ENCODE measurements around the gene CFH. TPM values are rescaled to one million over a fixed set of nuclear protein-coding genes. Genes with fewer than 3 reads are reported as not detected.

Gene CFH
- total RNA-seq, 2 donors from 2014 or later = not detected

DNA sequence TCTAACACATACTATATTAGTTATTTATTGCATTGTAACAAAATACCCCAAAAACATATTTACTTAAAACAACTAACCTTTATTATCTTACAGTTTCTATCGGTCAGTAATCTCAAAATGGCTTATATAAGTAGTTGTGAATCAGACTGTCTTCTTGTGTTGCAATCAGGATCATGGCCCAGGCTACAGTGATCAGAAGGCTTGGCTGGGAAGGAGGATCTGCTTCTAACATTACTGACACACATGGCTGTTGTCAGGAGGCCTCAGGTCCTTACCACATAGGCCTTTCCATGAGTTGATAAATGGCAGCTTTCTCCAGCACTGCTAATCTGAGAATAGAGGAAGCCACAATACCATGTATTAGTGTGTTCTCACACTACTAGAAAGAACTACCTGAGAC is 33.7 kb downstream of the CFH start:
- Mint-ChIP-seq H3K27ac (no peak overlapping the region), H3K4me1 (peaks cover 2% of the 10 kb centered on the region), H3K4me3 (no peak overlapping the region), H3K9me3 (no peaks in the 10 kb centered on the region), H3K36me3 (ENCODE audit: low read depth) (no peaks in the 10 kb centered on the region), H3K27me3 (ENCODE audit: insufficient read depth) (no peaks in the 10 kb centered on the region)
- no peak overlapping the region for H3K9ac ChIP-seq (ENCODE audit: extremely low read depth, low read length, poor library complexity, severe bottlenecking)
- no peak for DNase-seq
- 87% methylated on average over 1 of the region's 1 CpG; no CpG with 5 or more reads in 1 of the 2 experiments for WGBS, 2 experiments (ENCODE audit: insufficient coverage in 1 of 2, insufficient read length in 1 of 2)
- no peak overlapping the region for H3K27ac ChIP-seq (ENCODE audit: low read depth, low read length)
- no peak overlapping the region for H3K4me3 ChIP-seq (ENCODE audit: low read length)
- TF ChIP-seq, protein P1, sequence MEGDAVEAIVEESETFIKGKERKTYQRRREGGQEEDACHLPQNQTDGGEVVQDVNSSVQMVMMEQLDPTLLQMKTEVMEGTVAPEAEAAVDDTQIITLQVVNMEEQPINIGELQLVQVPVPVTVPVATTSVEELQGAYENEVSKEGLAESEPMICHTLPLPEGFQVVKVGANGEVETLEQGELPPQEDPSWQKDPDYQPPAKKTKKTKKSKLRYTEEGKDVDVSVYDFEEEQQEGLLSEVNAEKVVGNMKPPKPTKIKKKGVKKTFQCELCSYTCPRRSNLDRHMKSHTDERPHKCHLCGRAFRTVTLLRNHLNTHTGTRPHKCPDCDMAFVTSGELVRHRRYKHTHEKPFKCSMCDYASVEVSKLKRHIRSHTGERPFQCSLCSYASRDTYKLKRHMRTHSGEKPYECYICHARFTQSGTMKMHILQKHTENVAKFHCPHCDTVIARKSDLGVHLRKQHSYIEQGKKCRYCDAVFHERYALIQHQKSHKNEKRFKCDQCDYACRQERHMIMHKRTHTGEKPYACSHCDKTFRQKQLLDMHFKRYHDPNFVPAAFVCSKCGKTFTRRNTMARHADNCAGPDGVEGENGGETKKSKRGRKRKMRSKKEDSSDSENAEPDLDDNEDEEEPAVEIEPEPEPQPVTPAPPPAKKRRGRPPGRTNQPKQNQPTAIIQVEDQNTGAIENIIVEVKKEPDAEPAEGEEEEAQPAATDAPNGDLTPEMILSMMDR (conservative IDR thresholded peaks at IDR 0.05) = no peak
- no peaks in the 10 kb centered on the region for H3K27me3 ChIP-seq (ENCODE audit: control insufficient read depth, insufficient read depth, low read length, poor library complexity, severe bottlenecking)
- H3K36me3 ChIP-seq (ENCODE audit: control insufficient read depth, insufficient read depth, low read length) = no peaks in the 10 kb centered on the region
- H3K4me1 ChIP-seq (ENCODE audit: control insufficient read depth, insufficient read depth, low read length) = no peaks in the 10 kb centered on the region
- no peaks in the 10 kb centered on the region for H3K9me3 ChIP-seq (ENCODE audit: control insufficient read depth, low read length)

DNA sequence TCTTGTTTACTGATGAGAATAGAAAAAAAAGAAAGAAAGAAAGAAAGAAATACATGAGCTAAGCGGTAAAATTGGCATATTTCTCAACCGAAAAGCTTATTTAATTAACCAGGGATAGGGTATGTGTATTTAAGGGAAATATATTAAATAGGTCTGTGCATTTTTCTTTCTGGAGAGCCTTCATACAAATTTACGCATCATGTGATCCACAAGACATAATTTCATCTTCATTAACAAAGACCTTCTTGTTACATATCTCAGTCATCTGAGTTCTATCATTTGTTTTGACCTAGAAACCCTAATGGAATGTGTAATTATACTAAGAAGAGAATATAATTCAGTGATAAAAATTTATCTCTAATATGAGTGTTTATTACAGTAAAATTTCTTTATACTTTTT is 37.2 kb downstream of the CFH start:
- no peak for DNase-seq
- Mint-ChIP-seq H3K4me3 (no peak overlapping the region), H3K4me1 (peaks cover 3% of the 10 kb centered on the region), H3K36me3 (ENCODE audit: low read depth) (no peaks in the 10 kb centered on the region), H3K27ac (no peak overlapping the region), H3K9me3 (no peaks in the 10 kb centered on the region), H3K27me3 (ENCODE audit: insufficient read depth) (no peaks in the 10 kb centered on the region)
- no peak overlapping the region for H3K9ac ChIP-seq (ENCODE audit: extremely low read depth, low read length, poor library complexity, severe bottlenecking)
- no peaks in the 10 kb centered on the region for H3K36me3 ChIP-seq (ENCODE audit: control insufficient read depth, insufficient read depth, low read length)
- H3K4me1 ChIP-seq (ENCODE audit: control insufficient read depth, insufficient read depth, low read length) = no peaks in the 10 kb centered on the region
- TF ChIP-seq, protein P1 (conservative IDR thresholded peaks at IDR 0.05) = no peak
- H3K27ac ChIP-seq (ENCODE audit: low read depth, low read length) = no peak overlapping the region
- H3K27me3 ChIP-seq (ENCODE audit: control insufficient read depth, insufficient read depth, low read length, poor library complexity, severe bottlenecking) = no peaks in the 10 kb centered on the region
- 96 to 100% methylated on average over 1 to 3 of the region's 3 CpGs for WGBS, 2 experiments (ENCODE audit: insufficient coverage in 1 of 2, insufficient read length in 1 of 2)
- no peaks in the 10 kb centered on the region for H3K9me3 ChIP-seq (ENCODE audit: control insufficient read depth, low read length)
- H3K4me3 ChIP-seq (ENCODE audit: low read length) = no peak overlapping the region

DNA sequence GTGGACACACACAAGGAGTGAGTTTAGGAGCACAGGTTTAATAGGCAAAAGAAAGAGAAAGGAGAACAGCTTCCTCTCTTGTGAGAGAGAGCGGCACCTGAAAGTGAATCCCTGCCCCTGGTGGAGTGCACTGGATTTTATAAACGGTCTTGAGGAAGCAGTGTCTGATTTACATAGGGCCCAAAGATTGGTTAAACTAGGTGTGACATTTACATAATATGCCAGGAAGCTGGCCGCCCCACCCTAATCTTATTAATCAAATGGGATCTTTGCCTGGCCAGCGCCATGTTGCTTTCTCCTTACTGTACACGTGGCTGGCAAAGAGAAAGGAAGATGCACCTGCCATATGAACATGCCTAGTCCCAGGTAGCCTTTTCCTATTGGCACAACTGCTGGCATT is 38.7 kb downstream of the CFH start:
- Histone ChIP-seq H3K4me1 (ENCODE audit: control insufficient read depth, insufficient read depth, low read length) (no peaks in the 10 kb centered on the region), H3K27ac (ENCODE audit: low read depth, low read length) (no peak overlapping the region), H3K36me3 (ENCODE audit: control insufficient read depth, insufficient read depth, low read length) (no peaks in the 10 kb centered on the region), H3K9me3 (ENCODE audit: control insufficient read depth, low read length) (no peaks in the 10 kb centered on the region), H3K4me3 (ENCODE audit: low read length) (no peak overlapping the region), H3K9ac (ENCODE audit: extremely low read depth, low read length, poor library complexity, severe bottlenecking) (no peak overlapping the region), H3K27me3 (ENCODE audit: control insufficient read depth, insufficient read depth, low read length, poor library complexity, severe bottlenecking) (no peaks in the 10 kb centered on the region)
- Mint-ChIP-seq H3K9me3 (no peaks in the 10 kb centered on the region), H3K4me1 (peaks cover 3% of the 10 kb centered on the region), H3K27me3 (ENCODE audit: insufficient read depth) (no peaks in the 10 kb centered on the region), H3K27ac (no peak overlapping the region), H3K36me3 (ENCODE audit: low read depth) (no peaks in the 10 kb centered on the region), H3K4me3 (no peak overlapping the region)
- 76 to 83% methylated on average over 5 of the region's 5 CpGs for WGBS, 2 experiments (ENCODE audit: insufficient coverage in 1 of 2, insufficient read length in 1 of 2)
- no peak for DNase-seq
- TF ChIP-seq, protein P1 (conservative IDR thresholded peaks at IDR 0.05) = no peak

All from endodermal cell (in vitro differentiated cells).